Measurements from ENCODE around the gene PARVA. TPM values are rescaled to one million over a fixed set of nuclear protein-coding genes. Genes with fewer than 3 reads are reported as not detected.

PARVA gene
- total and polyA plus RNA-seq, 9 of the 15 experiments (the other 6 are each of a cell fraction or from before 2014, with no cell fraction given) = 0.11 TPM; not detected in 8

GRCh38 chr11:12377106-12377823, at the start of gene PARVA (continued):
- TF ChIP-seq TEAD4 (IDR thresholded peaks at IDR 0.05; ENCODE audit: low read length) = no peak
- TF ChIP-seq TEAD4 (CRISPR knock-in tag; IDR thresholded peaks at IDR 0.05; ENCODE audit: borderline replicate concordance) = no peak
- TF ChIP-seq ZNF75A (CRISPR knock-in tag; IDR thresholded peaks at IDR 0.05) = no peak
- no peak for TF ChIP-seq ZHX1 (conservative IDR thresholded peaks at IDR 0.05; ENCODE audit: low read length)
- no peak for TF ChIP-seq MTA3 (IDR thresholded peaks at IDR 0.05; ENCODE audit: borderline replicate concordance)
- TF ChIP-seq ZNF165 (CRISPR knock-in tag; IDR thresholded peaks at IDR 0.05; ENCODE audit: borderline replicate concordance) = no peak
- TF ChIP-seq ARNT (IDR thresholded peaks at IDR 0.05) = no peak

DNA sequence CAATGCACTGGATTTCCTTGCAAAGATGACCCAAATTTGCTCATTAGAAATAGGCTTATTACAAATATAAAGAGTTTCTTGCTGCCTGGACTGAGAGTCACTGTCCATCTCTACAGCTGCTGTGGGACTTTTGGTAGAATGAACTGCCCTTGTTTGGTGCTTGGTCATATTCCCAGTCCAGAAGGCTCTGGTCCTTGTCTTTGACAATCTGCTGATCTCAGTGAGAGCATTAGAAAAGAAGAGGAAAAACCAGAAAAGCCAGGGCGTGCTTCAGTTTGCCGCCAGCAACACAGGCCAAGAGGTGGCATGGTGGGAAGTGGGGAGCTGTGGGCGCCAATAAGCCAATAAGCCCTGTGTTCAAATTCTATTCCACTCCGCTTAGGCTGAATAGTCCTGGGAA, 48.2 kb upstream of the PARVA start:
- H3K27ac ChIP-seq (ENCODE audit: extremely low read depth, low read depth, low read length) = no peak overlapping the region
- WGBS (ENCODE audit: insufficient coverage, low coverage, missing lambda C conversion rate) = 15% methylated on average over 4 of the region's 4 CpGs
- H3K4me3 ChIP-seq = no peak overlapping the region
- H3K9me1 ChIP-seq (ENCODE audit: control insufficient read depth, insufficient read depth, low read length) = no peaks in the 10 kb centered on the region
- 0 out of 2 replicates have a peak, but pooled peaks cover 3% of the 10 kb centered on the region for H4K20me1 ChIP-seq (replicated peaks; ENCODE audit: control insufficient read depth, insufficient read depth, low read length)
- no peak for DNase-seq (ENCODE audit: extremely low read depth in 1 of 4, low spot score in 3 of 4)
- no peak for FAIRE-seq
- ATAC-seq = no peak
- no peaks in the 10 kb centered on the region for H3K79me2 ChIP-seq (ENCODE audit: control insufficient read depth, insufficient read depth, low read length)
- CTCF ChIA-PET (ENCODE audit: low intra/inter-chr PET ratio) = interaction anchor here (0.8 kb wide), 1 partner anchor 563 kb away, joined by 5 read pairs; no protein-coding TSS in a partner anchor
- no peaks in the 10 kb centered on the region for H3K9me3 ChIP-seq (replicated peaks; ENCODE audit: control insufficient read depth, insufficient read depth, low read depth, low read length)
- POLR2A ChIA-PET = no interaction called here
- H3K4me2 ChIP-seq (ENCODE audit: insufficient read depth, low read length) = no peak overlapping the region
- in situ Hi-C loops (cut with MboI) (loop anchor here (10.0 to 25.0 kb wide), 2 partner anchors 576 to 858 kb away; no protein-coding TSS in a partner anchor), intact Hi-C loops (cut with micrococcal nuclease) (no loop called here)
- no peak overlapping the region for H2AFZ ChIP-seq (ENCODE audit: low read depth, low read length)
- H3K27me3 ChIP-seq (ENCODE audit: control insufficient read depth in 2 of 2, insufficient read depth in 2 of 2, low read length in 2 of 2) = no peaks in the 10 kb centered on the region; a peak in 1 of 5 replicates
- H3K36me3 ChIP-seq (ENCODE audit: control insufficient read depth, insufficient read depth, low read length) = no peaks in the 10 kb centered on the region
- H3K9ac ChIP-seq (ENCODE audit: insufficient read depth in 1 of 2, low read depth in 2 of 2, low read length in 2 of 2) = no peak overlapping the region
- H3K4me1 ChIP-seq (replicated peaks in 1 of 2; ENCODE audit: control insufficient read depth in 2 of 2, insufficient read depth in 2 of 2, low read length in 2 of 2) = no peaks in the 10 kb centered on the region; a peak in 1 of 5 replicates
- BruUV-seq (replicated peaks) = no TSS peak
- TF ChIP-seq PCBP2 (IDR thresholded peaks at IDR 0.05; ENCODE audit: low read depth, low read length, poor library complexity, severe bottlenecking) (no peak), FIP1L1 (IDR thresholded peaks at IDR 0.05; ENCODE audit: low read depth, low read length, poor library complexity, severe bottlenecking) (no peak), SP2 (IDR thresholded peaks at IDR 0.05; ENCODE audit: extremely low read depth, low read depth, low read length, poor library complexity, severe bottlenecking) (no peak), CEBPG (CRISPR knock-in tag; IDR thresholded peaks at IDR 0.05) (no peak), CEBPG (tag; conservative IDR thresholded peaks at IDR 0.05 in 1 of 2, IDR thresholded peaks at IDR 0.05 in 1 of 2) (no peak), TGIF2 (CRISPR knock-in tag; IDR thresholded peaks at IDR 0.05) (no peak), ZNF324 (CRISPR knock-in tag; IDR thresholded peaks at IDR 0.05) (no peak), KLF10 (CRISPR knock-in tag; IDR thresholded peaks at IDR 0.05) (no peak), TAF15 (IDR thresholded peaks at IDR 0.05; ENCODE audit: low read depth, low read length) (no peak), HMG20B (CRISPR knock-in tag; IDR thresholded peaks at IDR 0.05) (no peak), SLC30A9 (CRISPR knock-in tag; IDR thresholded peaks at IDR 0.05) (no peak), SMC3 (conservative IDR thresholded peaks at IDR 0.05; ENCODE audit: insufficient read depth, low read depth, low read length) (no peak), NFXL1 (CRISPR knock-in tag; IDR thresholded peaks at IDR 0.05) (no peak)

Data from K562 (cell line).